Suprapubic skin (tissue), 4 donors: ENCODE results near the gene CC2D1A. TPM values are rescaled to one million over a fixed set of nuclear protein-coding genes. Genes with fewer than 3 reads are reported as not detected.

Experiments used
- DNase-seq, 2 donors: peaks; one replicate each; pipeline ENCODE4 v3.0.0-alpha.2; 2019; ENCODE audit warnings: low spot score in 2 of 2
- H3K27ac ChIP-seq: fragments of 200-600 bp; sonication (generic); one replicate; pipeline ENCODE4 v1.5.1; 2019
- H3K27me3 ChIP-seq: fragments of 200-600 bp; sonication (generic); one replicate; pipeline ENCODE4 v1.5.1; 2019
- H3K36me3 ChIP-seq: fragments of 200-600 bp; sonication (generic); one replicate; pipeline ENCODE4 v1.5.1; 2019
- H3K4me1 ChIP-seq: fragments of 200-600 bp; sonication (generic); one replicate; pipeline ENCODE4 v1.5.1; 2019
- H3K4me3 ChIP-seq: fragments of 200-600 bp; sonication (generic); one replicate; pipeline ENCODE4 v1.5.1; 2019; ENCODE audit warnings: mild to moderate bottlenecking
- H3K9me3 ChIP-seq: fragments of 200-600 bp; sonication (generic); one replicate; pipeline ENCODE4 v1.5.1; 2019
- CTCF ChIP-seq, 2 donors: fragments of 200-600 bp in 1 of 2; fragments of 450-650 bp in 1 of 2; sonication (generic) in 1 of 2; IDR thresholded peaks; one replicate each; pipeline ENCODE4 v1.5.1; 2016 to 2019; ENCODE audit warnings: antibody characterized with exemption in 2 of 2, mild to moderate bottlenecking in 1 of 2, moderate library complexity in 1 of 2
- EP300 ChIP-seq: sonication (generic); formaldehyde crosslinking; IDR thresholded peaks from one replicate; pipeline ENCODE4 v1.6.1; 2017; ENCODE audit warnings: antibody characterized with exemption
- POLR2A ChIP-seq, 2 donors: fragments of 450-650 bp; IDR thresholded peaks; one replicate each; pipeline ENCODE4 v1.6.1; 2017; ENCODE audit warnings: antibody characterized with exemption in 2 of 2, mild to moderate bottlenecking in 2 of 2, moderate library complexity in 2 of 2
- POLR2AphosphoS5 ChIP-seq, 3 donors: sonication (generic); formaldehyde crosslinking; IDR thresholded peaks; one replicate each; pipeline ENCODE4 v1.6.1; 2017; ENCODE audit warnings: antibody characterized with exemption in 3 of 3
- WGBS: methylation state at CpG from one replicate; pipeline ENCODE4 v1.1.5; 2018; 5-methylcytosine and 5-hydroxymethylcytosine counted together
- total RNA-seq, 4 donors: library from RNA; depleted of rRNA; stranded (reverse); fragments of >200 nt; gene quantifications; one replicate each; pipeline ENCODE4 v1.1.0, GENCODE V29; 2016

CC2D1A gene
- total RNA-seq, 4 donors from 2014 or later: 48.0 to 94.9 (median 66.7) TPM

GRCh38 chr19:13974073-13974472 lies 68.1 kb downstream of the CC2D1A start:
- peaks cover 15% of the 10 kb centered on the region for H3K4me1 ChIP-seq
- no peak for TF ChIP-seq POLR2A (IDR thresholded peaks at IDR 0.05)
- no peak for TF ChIP-seq EP300
- no peaks in the 10 kb centered on the region for H3K27me3 ChIP-seq
- no peak for DNase-seq
- peak overlapping the region; percentile 6 for H3K27ac ChIP-seq
- H3K9me3 ChIP-seq: no peaks in the 10 kb centered on the region
- H3K36me3 ChIP-seq: peaks cover 44% of the 10 kb centered on the region
- 41% methylated on average over 12 of the region's 12 CpGs for WGBS
- no peak overlapping the region for H3K4me3 ChIP-seq

- Histone ChIP-seq H3K4me1 (peaks cover 23% of the 10 kb centered on the region), H3K9me3 (no peaks in the 10 kb centered on the region), H3K27ac (no peak overlapping the region), H3K4me3 (no peak overlapping the region), H3K36me3 (peaks cover 29% of the 10 kb centered on the region), H3K27me3 (no peaks in the 10 kb centered on the region)
- no peak for DNase-seq
- WGBS: 80% methylated on average over 11 of the region's 11 CpGs
- TF ChIP-seq EP300 (no peak), POLR2A (IDR thresholded peaks at IDR 0.05) (no peak), POLR2AphosphoS5 (IDR thresholded peaks at IDR 0.05) (no peak), CTCF (IDR thresholded peaks at IDR 0.05) (no peak)
These were observed 69.9 kb downstream of the CC2D1A start for GRCh38 chr19:13975870-13976269.

- DNase-seq: no peak
- whole genome bisulfite sequencing: 89% methylated on average over 12 of the region's 12 CpGs
- Histone ChIP-seq H3K9me3 (no peaks in the 10 kb centered on the region), H3K27me3 (no peaks in the 10 kb centered on the region), H3K36me3 (peaks cover 25% of the 10 kb centered on the region), H3K27ac (no peak overlapping the region), H3K4me1 (peaks cover 23% of the 10 kb centered on the region), H3K4me3 (no peak overlapping the region)
- TF ChIP-seq POLR2A (IDR thresholded peaks at IDR 0.05) (no peak), POLR2AphosphoS5 (IDR thresholded peaks at IDR 0.05) (no peak), CTCF (IDR thresholded peaks at IDR 0.05) (no peak), EP300 (no peak)
These were observed 70.4 kb downstream of the CC2D1A start for GRCh38 chr19:13976446-13976845.

- no peaks in the 10 kb centered on the region for H3K27me3 ChIP-seq
- peaks cover 15% of the 10 kb centered on the region for H3K36me3 ChIP-seq
- TF ChIP-seq EP300 (no peak), CTCF (IDR thresholded peaks at IDR 0.05) (no peak), POLR2A (IDR thresholded peaks at IDR 0.05) (no peak), POLR2AphosphoS5 (IDR thresholded peaks at IDR 0.05) (no peak)
- peak overlapping the region; percentile 69 for H3K27ac ChIP-seq
- H3K9me3 ChIP-seq: no peaks in the 10 kb centered on the region
- DNase-seq: no peak
- peaks cover 23% of the 10 kb centered on the region for H3K4me1 ChIP-seq
- peak overlapping the region; percentile 60 for H3K4me3 ChIP-seq
- WGBS: 77% methylated on average over 8 of the region's 12 CpGs
These were observed 71.8 kb downstream of the CC2D1A start for GRCh38 chr19:13977803-13978202.

GRCh38 chr19:13978351-13979243 lies 72.6 kb downstream of the CC2D1A start:
- Histone ChIP-seq H3K4me3 (peak overlapping the region; percentile 60), H3K4me1 (peaks cover 23% of the 10 kb centered on the region), H3K9me3 (no peaks in the 10 kb centered on the region), H3K27ac (peak overlapping the region; percentile 69), H3K27me3 (no peaks in the 10 kb centered on the region), H3K36me3 (peaks cover 11% of the 10 kb centered on the region)
- peak; percentile 88 to 89 for DNase-seq
- TF ChIP-seq POLR2AphosphoS5 (IDR thresholded peaks at IDR 0.05) (no peak), CTCF (IDR thresholded peaks at IDR 0.05) (no peak), POLR2A (IDR thresholded peaks at IDR 0.05) (no peak), EP300 (no peak)
- WGBS: 60% methylated on average over 2 of the region's 74 CpGs
